ENCODE measurements around the gene WDR76.
"Not testable (repeated sequence)": the region's sequence is repeated elsewhere in the genome, so short reads cannot be mapped to it uniquely, and the experiment has no call there.

The WDR76 gene

GRCh38 chr15:43821505-43821904 is 5.3 kb upstream of the WDR76 start:
- DNase-seq (ENCODE audit: low spot score): no peak

- DNase-seq (ENCODE audit: low spot score): peak; percentile 96
Observed at GRCh38 chr15:43824302-43825246, 2.2 kb upstream of the WDR76 start, which contains the start of gene MFAP1. MFAP1 (minus strand) TSS chr15:43824690; CDS start chr15:43824569, 121 bp downstream.

DNA sequence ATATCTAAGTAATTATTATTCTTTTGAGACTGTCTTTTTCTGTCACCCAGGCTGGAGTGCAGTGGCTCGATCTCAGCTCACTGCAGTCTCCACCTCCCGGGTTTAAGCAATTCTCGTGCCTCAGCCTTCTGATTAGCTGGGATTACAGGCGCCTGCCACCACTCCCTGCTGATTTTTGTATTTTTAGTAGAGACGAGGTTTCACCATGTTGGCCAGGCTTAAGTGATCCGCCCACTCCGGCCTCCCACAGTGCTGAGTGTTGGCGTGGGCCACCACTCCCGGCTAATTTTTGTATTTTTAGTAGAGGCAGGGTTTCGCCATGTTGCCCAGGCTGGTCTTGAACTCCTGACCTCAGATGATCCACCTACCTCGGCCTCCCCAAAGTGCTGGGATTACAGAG is 1.5 kb upstream of the WDR76 start:
- DNase-seq (ENCODE audit: low spot score): not testable (repeated sequence)

DNA sequence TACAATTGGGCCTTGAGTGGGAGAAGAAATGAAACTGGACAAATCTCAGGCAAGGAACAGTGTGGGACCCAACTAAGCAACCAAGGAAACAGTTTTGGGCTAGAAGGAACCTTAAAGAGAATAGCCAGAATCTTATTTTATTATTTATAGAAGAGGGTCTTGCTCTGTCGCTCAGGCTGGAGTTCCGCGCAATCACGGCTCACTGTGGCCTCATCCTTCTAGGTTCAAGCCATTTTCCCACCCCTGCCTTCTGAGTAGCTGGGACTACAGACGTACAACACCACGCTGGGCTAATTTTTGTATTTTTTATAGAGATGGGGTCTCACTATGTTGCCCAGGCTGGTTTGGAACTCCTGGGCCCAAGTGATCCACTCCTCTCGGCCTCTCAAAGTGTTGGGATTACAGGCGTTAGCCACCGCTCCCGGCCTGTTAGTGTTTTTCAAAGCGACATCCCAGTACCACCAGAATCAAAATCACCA is 734 bp upstream of the WDR76 start:
- no peak for DNase-seq (ENCODE audit: low spot score)

DNA sequence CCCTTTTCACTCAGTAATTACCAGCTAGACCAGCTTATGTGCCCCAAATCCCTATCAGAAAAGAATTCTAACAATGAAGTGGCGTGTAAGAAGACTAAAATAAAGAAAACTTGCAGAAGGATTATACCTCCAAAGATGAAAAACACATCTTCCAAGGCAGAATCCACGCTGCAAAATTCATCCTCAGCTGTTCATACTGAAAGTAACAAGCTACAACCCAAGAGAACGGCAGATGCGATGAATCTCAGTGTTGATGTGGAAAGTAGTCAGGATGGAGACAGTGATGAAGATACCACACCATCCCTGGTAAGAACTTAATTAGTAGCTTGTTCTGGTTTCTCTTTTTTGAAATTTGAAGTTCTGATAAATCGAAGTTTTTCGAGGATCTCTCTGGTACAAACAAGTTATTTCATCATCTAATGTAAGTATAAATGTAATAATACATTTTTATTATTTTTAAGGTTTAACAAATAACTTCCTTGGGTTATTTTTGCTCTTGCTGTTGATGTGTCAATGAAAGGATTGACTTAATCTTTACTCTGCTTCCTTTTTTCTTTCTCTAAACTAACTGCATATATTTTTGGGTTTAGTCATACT is 1.4 kb downstream of the WDR76 start:
- DNase-seq (ENCODE audit: low spot score): peak; percentile 16

DNA sequence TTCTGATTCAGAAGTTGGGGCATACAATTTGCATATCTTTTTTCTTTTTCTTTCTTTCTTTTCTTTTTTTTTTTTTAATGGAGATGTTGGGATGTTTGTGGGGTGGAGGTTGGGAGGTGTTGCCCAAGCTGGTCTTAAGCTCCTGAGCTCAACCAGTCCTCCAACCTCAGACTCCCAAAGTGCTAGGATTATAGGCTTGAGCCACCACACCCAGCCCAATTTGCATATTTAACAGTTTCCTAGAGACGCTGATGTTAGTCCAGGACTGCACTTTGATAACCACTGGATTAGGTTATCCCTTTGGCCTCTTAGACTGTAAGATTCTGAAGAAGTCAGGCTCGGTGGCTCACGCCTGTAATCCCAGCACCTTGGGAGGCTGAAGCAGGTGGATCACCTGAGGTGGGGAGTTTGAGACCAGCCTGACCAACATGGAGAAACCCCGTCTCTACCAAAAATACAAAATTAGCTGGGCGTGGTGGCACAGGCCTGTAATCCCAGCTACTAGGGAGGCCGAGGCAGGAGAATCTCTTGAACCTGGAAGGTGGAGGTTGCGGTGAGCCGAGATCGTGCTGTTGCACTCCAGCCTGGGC is 3.2 kb downstream of the WDR76 start:
- not testable (repeated sequence) for DNase-seq (ENCODE audit: low spot score)

GRCh38 chr15:43830691-43831275 is 4.0 kb downstream of the WDR76 start:
- DNase-seq (ENCODE audit: low spot score): not testable (repeated sequence)

DNA sequence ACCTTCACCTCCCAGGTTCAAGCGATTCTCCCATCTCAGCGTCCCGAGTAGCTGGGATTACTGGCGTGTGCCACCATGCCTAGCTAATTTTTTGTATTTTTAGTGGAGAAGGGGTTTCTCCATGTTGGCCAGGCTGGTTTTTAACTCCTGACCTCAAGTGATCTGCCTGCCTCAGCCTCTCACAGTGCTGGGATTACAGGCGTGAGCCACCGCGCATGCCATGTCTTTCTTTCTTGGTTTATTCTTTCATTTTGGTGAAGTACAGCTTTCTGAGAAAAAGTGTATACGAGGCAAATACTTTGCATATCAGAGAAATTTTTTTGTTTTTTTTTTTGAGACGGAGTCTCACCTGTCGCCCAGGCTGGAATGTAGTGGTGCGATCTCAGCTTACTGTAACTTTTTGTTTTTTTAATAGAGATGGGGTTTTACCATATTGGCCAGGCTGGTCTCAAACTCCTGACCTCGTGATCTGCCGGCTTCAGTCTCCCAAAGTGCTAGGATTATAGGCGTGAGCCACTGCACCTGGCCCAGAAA is 4.8 kb downstream of the WDR76 start:
- DNase-seq (ENCODE audit: low spot score): not testable (repeated sequence)

GRCh38 chr15:43832485-43832884 is 5.7 kb downstream of the WDR76 start:
- not testable (repeated sequence) for DNase-seq (ENCODE audit: low spot score)

- DNase-seq (ENCODE audit: low spot score): no peak
Observed at GRCh38 chr15:43845421-43845820, 18.6 kb downstream of the WDR76 start.

DNA sequence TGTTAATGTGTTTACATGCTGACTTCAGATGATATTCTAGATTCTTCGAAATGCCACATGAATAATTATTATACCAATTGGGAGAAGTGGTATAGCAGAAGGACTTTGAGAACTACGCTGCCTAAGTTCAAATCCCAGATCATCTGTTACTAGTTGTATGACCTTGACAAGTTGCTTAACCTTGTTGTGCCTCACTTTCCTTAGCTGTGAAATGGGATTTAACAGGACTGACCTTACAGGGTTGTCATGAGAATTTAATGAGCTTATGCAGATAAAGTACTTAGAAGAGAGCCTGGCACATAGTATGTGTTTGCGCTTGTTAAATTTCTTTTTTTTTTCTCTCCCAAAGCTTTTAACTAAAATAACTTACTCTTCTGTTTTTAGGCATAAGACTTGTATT is 24.4 kb downstream of the WDR76 start:
- no peak for DNase-seq (ENCODE audit: low spot score)

DNA sequence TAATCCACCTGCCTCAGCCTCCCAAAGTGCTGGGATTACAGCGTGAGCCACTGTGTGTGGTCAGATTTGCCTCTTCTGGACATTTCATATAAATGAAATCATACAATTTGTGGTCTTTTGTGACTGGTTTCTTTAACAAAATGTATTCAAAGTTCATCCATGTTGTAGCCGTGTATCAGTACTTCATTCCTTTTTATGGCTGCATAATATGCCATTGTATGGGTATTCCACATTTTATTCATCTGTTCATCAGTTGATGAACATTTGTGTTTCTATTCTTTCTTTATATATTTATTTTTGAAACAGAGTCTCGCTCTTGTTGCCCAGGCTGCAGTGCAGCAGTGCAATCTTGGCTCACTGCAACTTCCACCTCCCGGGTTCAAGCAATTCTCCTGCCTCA is 25.8 kb downstream of the WDR76 start:
- no peak for DNase-seq (ENCODE audit: low spot score)

GRCh38 chr15:43854801-43855200 is 28.0 kb downstream of the WDR76 start:
- DNase-seq (ENCODE audit: low spot score): no peak

DNA sequence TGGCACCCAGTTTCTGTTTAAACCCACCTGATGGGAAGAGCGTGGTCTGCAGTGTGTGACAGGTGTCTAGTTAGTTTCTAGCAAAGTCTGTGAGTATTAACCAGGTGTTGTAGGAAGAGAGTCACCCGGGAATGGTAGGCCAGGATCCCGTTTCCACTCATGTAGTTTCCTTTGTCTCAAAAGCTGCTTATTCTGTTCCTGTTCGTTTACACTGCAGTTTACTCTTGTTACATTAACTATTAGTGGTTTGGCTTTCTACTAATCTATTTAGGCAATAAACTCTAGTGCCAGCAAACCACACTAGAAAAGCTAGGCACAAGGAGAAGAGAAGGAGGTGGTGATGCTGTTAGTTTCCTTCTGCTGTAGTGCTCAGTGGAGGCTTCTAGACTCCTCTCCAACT is 32.7 kb downstream of the WDR76 start:
- DNase-seq (ENCODE audit: low spot score): no peak

DNA sequence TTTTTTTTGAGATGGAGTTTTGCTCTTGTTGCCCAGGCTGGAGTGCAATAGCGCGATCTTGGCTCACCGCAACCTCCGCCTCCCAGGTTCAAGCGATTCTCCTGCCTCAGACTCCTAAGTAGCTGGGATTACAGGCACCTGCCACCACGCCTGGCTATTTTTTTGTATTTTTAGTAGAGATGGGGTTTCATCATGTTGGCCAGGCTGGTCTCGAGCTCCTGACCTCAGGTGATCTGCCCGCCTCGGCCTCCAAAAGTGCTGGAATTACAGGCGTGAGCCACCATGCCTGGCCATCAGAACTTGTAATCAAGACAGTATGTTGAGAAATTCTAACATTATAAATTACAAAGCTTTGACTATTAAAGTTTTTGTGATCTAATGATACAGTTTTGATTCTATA is 39.8 kb downstream of the WDR76 start:
- not testable (repeated sequence) for DNase-seq (ENCODE audit: low spot score)

DNA sequence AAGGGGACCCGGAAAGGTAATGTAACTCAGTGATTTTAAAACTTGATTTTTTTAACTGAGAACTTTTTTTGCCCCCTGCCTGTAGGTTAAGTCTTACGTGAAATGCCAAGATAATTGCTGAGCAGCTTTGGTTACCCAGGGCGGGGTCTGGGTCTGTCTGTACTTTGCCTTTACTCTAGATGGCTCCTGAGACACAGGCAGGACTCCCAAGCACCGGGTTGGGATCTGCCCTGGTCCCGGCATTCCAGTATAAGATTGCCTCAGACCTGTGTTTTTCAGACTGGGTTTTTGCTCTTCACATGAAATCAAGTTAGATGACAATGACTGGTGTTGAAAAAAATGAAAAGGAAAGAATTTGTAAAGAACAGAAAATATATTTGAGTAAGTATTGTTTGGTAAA is 40.3 kb downstream of the WDR76 start:
- DNase-seq (ENCODE audit: low spot score): no peak

DNA sequence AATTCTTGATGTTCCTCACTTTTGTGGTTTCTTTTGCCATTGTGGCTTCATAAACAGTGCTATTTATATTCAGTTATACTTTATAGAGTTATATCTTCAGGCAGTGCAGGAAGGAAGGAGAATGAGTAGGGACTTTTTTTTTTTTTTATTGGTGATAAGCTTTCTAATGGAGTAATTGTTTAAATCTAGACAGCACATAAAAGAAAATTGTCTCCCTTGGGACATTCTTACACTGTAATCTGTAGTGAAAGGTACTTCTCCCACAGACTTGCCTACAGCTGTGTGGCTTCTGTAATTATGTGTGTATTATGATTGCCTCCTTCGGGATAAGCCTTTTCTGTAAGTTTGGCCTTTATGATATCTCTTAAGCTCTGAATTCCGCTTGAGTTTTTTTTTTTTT is 41.6 kb downstream of the WDR76 start:
- no peak for DNase-seq (ENCODE audit: low spot score)

- DNase-seq (ENCODE audit: low spot score): no peak
Observed at GRCh38 chr15:43871835-43872234, 45.0 kb downstream of the WDR76 start.

DNA sequence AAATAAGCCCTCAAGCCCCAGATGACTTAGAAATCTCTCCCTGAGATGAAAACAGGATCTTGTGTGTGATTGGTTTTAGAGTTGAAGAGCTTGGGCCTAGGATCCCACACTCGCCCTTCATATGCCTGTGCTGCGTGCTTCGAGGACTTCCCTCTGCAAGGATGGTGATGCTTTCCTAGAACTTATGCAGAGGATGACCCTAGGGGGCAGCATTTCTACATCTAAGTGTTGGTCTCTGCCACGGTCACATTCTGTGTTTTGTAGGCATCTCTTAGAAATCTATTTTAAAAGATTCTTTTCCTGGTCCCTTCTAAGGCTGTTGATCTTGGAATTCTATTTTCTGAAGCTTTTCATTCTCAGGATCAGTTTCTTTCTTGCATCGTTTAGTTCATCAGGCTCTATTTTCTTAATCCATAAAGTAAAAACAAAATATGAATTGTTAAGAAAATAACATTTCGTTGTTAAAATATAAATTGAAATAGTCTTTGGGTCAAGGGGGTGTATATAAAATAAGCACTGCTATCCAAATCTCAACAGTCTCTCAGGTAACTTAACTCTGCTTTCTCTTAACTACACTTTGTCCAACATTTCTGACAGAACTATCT is 45.7 kb downstream of the WDR76 start:
- DNase-seq (ENCODE audit: low spot score): peak; percentile 69

DNA sequence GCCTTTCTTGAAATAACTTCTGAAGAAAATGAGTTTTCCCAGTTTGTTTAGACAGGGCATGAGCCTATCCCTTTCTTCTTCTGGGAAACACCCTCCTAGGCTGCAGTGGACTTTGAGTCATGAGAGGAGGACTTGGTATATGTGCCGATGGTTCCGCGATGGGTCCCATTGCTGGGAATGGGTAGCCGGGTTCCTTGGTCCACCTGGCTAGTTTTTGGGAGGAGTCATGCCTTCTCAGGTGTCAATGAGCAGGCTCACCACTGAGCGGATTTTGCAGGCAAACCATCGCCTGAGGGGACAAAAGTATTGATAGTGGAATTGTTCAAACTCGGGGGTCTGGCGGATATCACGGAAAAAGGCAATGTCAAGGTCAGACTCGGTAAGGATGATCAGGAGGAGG is 46.8 kb downstream of the WDR76 start:
- DNase-seq (ENCODE audit: low spot score): no peak

- DNase-seq (ENCODE audit: low spot score): no peak
Observed at GRCh38 chr15:43876872-43877271, 50.1 kb downstream of the WDR76 start.

GRCh38 chr15:43877371-43877770 is 50.6 kb downstream of the WDR76 start:
- DNase-seq (ENCODE audit: low spot score): no peak
